GM23338 (cell line): Measurements from ENCODE around the gene NNMT. TPM values are rescaled to one million over a fixed set of nuclear protein-coding genes. Genes with fewer than 3 reads are reported as not detected.

Experiments
- ATAC-seq: fragments of 200-7000 bp; cut with Tn5 transposase; 3 replicates; pipeline ENCODE4 v1.9.1; 2020
- DNase-seq: peaks from one replicate; pipeline ENCODE4 v3.0.0-alpha.2; 2015; ENCODE audit warnings: low spot score
- H2AFZ ChIP-seq: fragments of 200-600 bp; sonication (generic); 2 replicates; pipeline ENCODE4 v1.8.0; 2016; ENCODE audit warnings: antibody characterized with exemption, mild to moderate bottlenecking, moderate library complexity
- H3F3A ChIP-seq: fragments of 200-600 bp; sonication (generic); replicated peaks from 2 replicates; pipeline ENCODE4 v1.8.0; 2017; ENCODE audit warnings: antibody characterized with exemption, mixed run types, low read depth
- H3K27ac ChIP-seq: fragments of 200-600 bp; sonication (generic); 2 replicates; pipeline ENCODE4 v1.6.1; 2016; ENCODE audit warnings: low read depth
- H3K27me3 ChIP-seq: fragments of 200-600 bp; sonication (generic); 2 replicates; pipeline ENCODE4 v1.8.0; 2016; ENCODE audit warnings: mild to moderate bottlenecking, mixed run types, moderate library complexity; ENCODE audit not compliant: insufficient read depth
- H3K36me3 ChIP-seq: fragments of 200-600 bp; sonication (generic); 2 replicates; pipeline ENCODE4 v1.8.0; 2016; ENCODE audit warnings: mild to moderate bottlenecking; ENCODE audit not compliant: insufficient read depth
- H3K4me1 ChIP-seq: fragments of 200-600 bp; sonication (generic); 2 replicates; pipeline ENCODE4 v1.8.0; 2016; ENCODE audit warnings: mild to moderate bottlenecking, moderate library complexity; ENCODE audit not compliant: insufficient read depth
- H3K4me2 ChIP-seq: fragments of 200-600 bp; sonication (generic); 2 replicates; pipeline ENCODE4 v1.7.1; 2017; ENCODE audit warnings: mixed run types
- H3K4me3 ChIP-seq: fragments of 200-600 bp; sonication (generic); 2 replicates; pipeline ENCODE4 v1.6.1; 2016; ENCODE audit warnings: mixed run types
- H3K79me2 ChIP-seq: fragments of 200-600 bp; sonication (generic); replicated peaks from 2 replicates; pipeline ENCODE4 v1.8.0; 2017; ENCODE audit warnings: mild to moderate bottlenecking; ENCODE audit not compliant: insufficient read depth
- H3K9me2 ChIP-seq: fragments of 200-600 bp; sonication (generic); 2 replicates; pipeline ENCODE4 v1.8.0; 2017; ENCODE audit not compliant: insufficient read depth
- H4K20me1 ChIP-seq: fragments of 200-600 bp; sonication (generic); replicated peaks from 2 replicates; pipeline ENCODE4 v1.8.0; 2017; ENCODE audit warnings: mild to moderate bottlenecking; ENCODE audit not compliant: insufficient read depth
- H3K27ac Mint-ChIP-seq: 2 replicates; pipeline ENCODE4 v1.8.0; 2020; ENCODE audit warnings: inconsistent platforms, mild to moderate bottlenecking, moderate library complexity, mixed read lengths
- H3K27me3 Mint-ChIP-seq: 3 replicates; pipeline ENCODE4 v1.8.0; 2022; ENCODE audit warnings: low read depth, mild to moderate bottlenecking, moderate library complexity, mixed read lengths, inconsistent platforms; ENCODE audit not compliant: insufficient read depth, poor library complexity
- H3K36me3 Mint-ChIP-seq: 3 replicates; pipeline ENCODE4 v1.8.0; 2021; ENCODE audit warnings: low read depth, mild to moderate bottlenecking, inconsistent platforms, moderate library complexity, mixed read lengths
- H3K4me1 Mint-ChIP-seq: 3 replicates; pipeline ENCODE4 v1.8.0; 2020; ENCODE audit warnings: mild to moderate bottlenecking, inconsistent platforms, mixed read lengths
- H3K4me3 Mint-ChIP-seq: 3 replicates; pipeline ENCODE4 v1.8.0; 2021; ENCODE audit warnings: moderate library complexity, mild to moderate bottlenecking, inconsistent platforms, mixed read lengths
- H3K9me3 Mint-ChIP-seq: 3 replicates; pipeline ENCODE4 v1.8.0; 2020; ENCODE audit warnings: moderate library complexity, mild to moderate bottlenecking, inconsistent platforms, mixed read lengths
- CREB1 ChIP-seq: fragments of 250-450 bp; sonication (Bioruptor Pico); IDR thresholded peaks from 2 replicates; pipeline ENCODE4 v1.5.0; 2020; ENCODE audit warnings: low read depth, mild to moderate bottlenecking, moderate library complexity
- EZH2 ChIP-seq: fragments of 200-600 bp; sonication (generic); IDR thresholded peaks from one replicate; pipeline ENCODE4 v1.8.0; 2017; ENCODE audit warnings: antibody characterized with exemption, mild to moderate bottlenecking, low read depth; ENCODE audit not compliant: unreplicated experiment
- EZH2phosphoT487 ChIP-seq: fragments of 200-600 bp; sonication (generic); IDR thresholded peaks from one replicate; pipeline ENCODE4 v1.8.1; 2018; ENCODE audit warnings: antibody characterized with exemption; ENCODE audit not compliant: unreplicated experiment
- JUNB ChIP-seq: IDR thresholded peaks from one replicate; pipeline ENCODE4 v1.6.1; 2016; ENCODE audit warnings: antibody characterized with exemption; ENCODE audit not compliant: unreplicated experiment
- NANOG ChIP-seq: IDR thresholded peaks from 2 replicates; pipeline ENCODE4 v1.6.1; 2016; ENCODE audit warnings: antibody characterized with exemption, borderline replicate concordance
- POLR2AphosphoS5 ChIP-seq: IDR thresholded peaks from 2 replicates; pipeline ENCODE4 v1.6.1; 2016; ENCODE audit warnings: antibody characterized with exemption, low read depth
- STAT1 ChIP-seq: IDR thresholded peaks from one replicate; pipeline ENCODE4 v1.6.1; 2016; ENCODE audit warnings: antibody characterized with exemption; ENCODE audit not compliant: unreplicated experiment
- ZNF114 ChIP-seq: fragments of 250-450 bp; sonication (Bioruptor Pico); IDR thresholded peaks from 2 replicates; pipeline ENCODE4 v1.5.0; 2020; ENCODE audit warnings: mild to moderate bottlenecking, moderate library complexity
- ZNF331 ChIP-seq: fragments of 250-450 bp; sonication (Bioruptor Pico); IDR thresholded peaks from 2 replicates; pipeline ENCODE4 v1.5.0; 2020; ENCODE audit warnings: low read depth, mild to moderate bottlenecking, moderate library complexity
- polyA plus RNA-seq: library from polyadenylated mRNA; unstranded; fragments of >200 nt; fragmentation: Nextera tagmentation; extraction: Ambion mirVana; gene quantifications from 2 replicates; pipeline ENCODE4 v1.2.1, GENCODE V29; 2016
- total RNA-seq: library from RNA; depleted of rRNA; stranded (reverse); fragments of >200 nt; shearing (Covaris generic); gene quantifications from 2 replicates; pipeline ENCODE4 v1.2.3, GENCODE V29; 2014
- TF ChIP-seq, protein P1 (sequence below), 2 experiments: fragments of 200-600 bp in 1 of 2; sonication (generic) in 1 of 2; conservative IDR thresholded peaks; 2 replicates each; pipeline versions ENCODE4 v1.5.1 to v1.6.1; 2016 to 2017; ENCODE audit warnings: antibody characterized with exemption in 2 of 2, low read depth in 2 of 2, mild to moderate bottlenecking in 2 of 2, moderate library complexity in 1 of 2
- TF ChIP-seq, protein P2 (sequence below): IDR thresholded peaks from one replicate; pipeline ENCODE4 v1.6.1; 2018; ENCODE audit warnings: antibody characterized with exemption; ENCODE audit not compliant: unreplicated experiment
- TF ChIP-seq, protein P3 (sequence below): fragments of 250-450 bp; sonication (Bioruptor Pico); IDR thresholded peaks from 2 replicates; pipeline ENCODE4 v1.5.0; 2020; ENCODE audit warnings: mild to moderate bottlenecking, moderate library complexity

Gene NNMT
- total and polyA plus RNA-seq, 2 experiments from 2014 or later = 0.40 TPM; not detected in 1

DNA sequence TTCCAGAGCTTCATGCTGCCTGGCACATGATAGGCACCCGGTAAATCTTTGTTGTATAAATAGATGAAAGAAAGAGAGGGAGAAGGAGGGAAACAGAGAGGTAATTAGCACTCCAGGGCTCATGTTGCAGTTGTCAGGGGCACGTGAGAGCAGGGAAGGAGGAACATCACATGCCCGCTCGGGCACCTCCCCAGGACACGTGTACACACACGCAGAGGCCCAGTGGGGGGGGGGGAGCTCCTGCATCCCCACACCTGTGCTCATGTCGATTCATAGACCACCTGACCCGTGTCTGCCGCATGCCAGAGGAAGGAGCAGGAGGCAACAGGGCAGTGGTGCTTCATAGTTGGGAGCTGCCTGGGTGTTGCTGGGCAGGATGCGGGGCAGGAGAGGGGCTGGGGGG lies 37.1 kb upstream of the NNMT start:
- DNase-seq (no peak), ATAC-seq (no peak)
- Mint-ChIP-seq H3K4me1 (peaks cover 17% of the 10 kb centered on the region), H3K27me3 (peaks cover 5% of the 10 kb centered on the region), H3K4me3 (no peak overlapping the region), H3K27ac (no peak overlapping the region), H3K36me3 (no peaks in the 10 kb centered on the region), H3K9me3 (no peaks in the 10 kb centered on the region)
- Histone ChIP-seq H2AFZ (no peak overlapping the region), H3F3A (no peaks in the 10 kb centered on the region), H3K4me3 (no peak overlapping the region), H3K4me2 (no peak overlapping the region), H3K36me3 (no peaks in the 10 kb centered on the region), H3K4me1 (peaks cover 6% of the 10 kb centered on the region), H3K27ac (no peak overlapping the region), H3K27me3 (no peaks in the 10 kb centered on the region), H3K9me2 (no peaks in the 10 kb centered on the region), H3K79me2 (no peaks in the 10 kb centered on the region), H4K20me1 (no peaks in the 10 kb centered on the region)
- TF ChIP-seq POLR2AphosphoS5 (no peak), JUNB (no peak), EZH2phosphoT487 (no peak), ZNF114 (CRISPR knock-in tag) (no peak), CREB1 (no peak), EZH2 (no peak), ZNF331 (no peak), STAT1 (no peak), NANOG (no peak)
- TF ChIP-seq, protein P1, sequence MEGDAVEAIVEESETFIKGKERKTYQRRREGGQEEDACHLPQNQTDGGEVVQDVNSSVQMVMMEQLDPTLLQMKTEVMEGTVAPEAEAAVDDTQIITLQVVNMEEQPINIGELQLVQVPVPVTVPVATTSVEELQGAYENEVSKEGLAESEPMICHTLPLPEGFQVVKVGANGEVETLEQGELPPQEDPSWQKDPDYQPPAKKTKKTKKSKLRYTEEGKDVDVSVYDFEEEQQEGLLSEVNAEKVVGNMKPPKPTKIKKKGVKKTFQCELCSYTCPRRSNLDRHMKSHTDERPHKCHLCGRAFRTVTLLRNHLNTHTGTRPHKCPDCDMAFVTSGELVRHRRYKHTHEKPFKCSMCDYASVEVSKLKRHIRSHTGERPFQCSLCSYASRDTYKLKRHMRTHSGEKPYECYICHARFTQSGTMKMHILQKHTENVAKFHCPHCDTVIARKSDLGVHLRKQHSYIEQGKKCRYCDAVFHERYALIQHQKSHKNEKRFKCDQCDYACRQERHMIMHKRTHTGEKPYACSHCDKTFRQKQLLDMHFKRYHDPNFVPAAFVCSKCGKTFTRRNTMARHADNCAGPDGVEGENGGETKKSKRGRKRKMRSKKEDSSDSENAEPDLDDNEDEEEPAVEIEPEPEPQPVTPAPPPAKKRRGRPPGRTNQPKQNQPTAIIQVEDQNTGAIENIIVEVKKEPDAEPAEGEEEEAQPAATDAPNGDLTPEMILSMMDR (conservative IDR thresholded peaks at IDR 0.05; ENCODE audit: low read depth in 2 of 2) = no peak
- TF ChIP-seq, protein P2, sequence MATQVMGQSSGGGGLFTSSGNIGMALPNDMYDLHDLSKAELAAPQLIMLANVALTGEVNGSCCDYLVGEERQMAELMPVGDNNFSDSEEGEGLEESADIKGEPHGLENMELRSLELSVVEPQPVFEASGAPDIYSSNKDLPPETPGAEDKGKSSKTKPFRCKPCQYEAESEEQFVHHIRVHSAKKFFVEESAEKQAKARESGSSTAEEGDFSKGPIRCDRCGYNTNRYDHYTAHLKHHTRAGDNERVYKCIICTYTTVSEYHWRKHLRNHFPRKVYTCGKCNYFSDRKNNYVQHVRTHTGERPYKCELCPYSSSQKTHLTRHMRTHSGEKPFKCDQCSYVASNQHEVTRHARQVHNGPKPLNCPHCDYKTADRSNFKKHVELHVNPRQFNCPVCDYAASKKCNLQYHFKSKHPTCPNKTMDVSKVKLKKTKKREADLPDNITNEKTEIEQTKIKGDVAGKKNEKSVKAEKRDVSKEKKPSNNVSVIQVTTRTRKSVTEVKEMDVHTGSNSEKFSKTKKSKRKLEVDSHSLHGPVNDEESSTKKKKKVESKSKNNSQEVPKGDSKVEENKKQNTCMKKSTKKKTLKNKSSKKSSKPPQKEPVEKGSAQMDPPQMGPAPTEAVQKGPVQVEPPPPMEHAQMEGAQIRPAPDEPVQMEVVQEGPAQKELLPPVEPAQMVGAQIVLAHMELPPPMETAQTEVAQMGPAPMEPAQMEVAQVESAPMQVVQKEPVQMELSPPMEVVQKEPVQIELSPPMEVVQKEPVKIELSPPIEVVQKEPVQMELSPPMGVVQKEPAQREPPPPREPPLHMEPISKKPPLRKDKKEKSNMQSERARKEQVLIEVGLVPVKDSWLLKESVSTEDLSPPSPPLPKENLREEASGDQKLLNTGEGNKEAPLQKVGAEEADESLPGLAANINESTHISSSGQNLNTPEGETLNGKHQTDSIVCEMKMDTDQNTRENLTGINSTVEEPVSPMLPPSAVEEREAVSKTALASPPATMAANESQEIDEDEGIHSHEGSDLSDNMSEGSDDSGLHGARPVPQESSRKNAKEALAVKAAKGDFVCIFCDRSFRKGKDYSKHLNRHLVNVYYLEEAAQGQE = no peak
- TF ChIP-seq, protein P3, sequence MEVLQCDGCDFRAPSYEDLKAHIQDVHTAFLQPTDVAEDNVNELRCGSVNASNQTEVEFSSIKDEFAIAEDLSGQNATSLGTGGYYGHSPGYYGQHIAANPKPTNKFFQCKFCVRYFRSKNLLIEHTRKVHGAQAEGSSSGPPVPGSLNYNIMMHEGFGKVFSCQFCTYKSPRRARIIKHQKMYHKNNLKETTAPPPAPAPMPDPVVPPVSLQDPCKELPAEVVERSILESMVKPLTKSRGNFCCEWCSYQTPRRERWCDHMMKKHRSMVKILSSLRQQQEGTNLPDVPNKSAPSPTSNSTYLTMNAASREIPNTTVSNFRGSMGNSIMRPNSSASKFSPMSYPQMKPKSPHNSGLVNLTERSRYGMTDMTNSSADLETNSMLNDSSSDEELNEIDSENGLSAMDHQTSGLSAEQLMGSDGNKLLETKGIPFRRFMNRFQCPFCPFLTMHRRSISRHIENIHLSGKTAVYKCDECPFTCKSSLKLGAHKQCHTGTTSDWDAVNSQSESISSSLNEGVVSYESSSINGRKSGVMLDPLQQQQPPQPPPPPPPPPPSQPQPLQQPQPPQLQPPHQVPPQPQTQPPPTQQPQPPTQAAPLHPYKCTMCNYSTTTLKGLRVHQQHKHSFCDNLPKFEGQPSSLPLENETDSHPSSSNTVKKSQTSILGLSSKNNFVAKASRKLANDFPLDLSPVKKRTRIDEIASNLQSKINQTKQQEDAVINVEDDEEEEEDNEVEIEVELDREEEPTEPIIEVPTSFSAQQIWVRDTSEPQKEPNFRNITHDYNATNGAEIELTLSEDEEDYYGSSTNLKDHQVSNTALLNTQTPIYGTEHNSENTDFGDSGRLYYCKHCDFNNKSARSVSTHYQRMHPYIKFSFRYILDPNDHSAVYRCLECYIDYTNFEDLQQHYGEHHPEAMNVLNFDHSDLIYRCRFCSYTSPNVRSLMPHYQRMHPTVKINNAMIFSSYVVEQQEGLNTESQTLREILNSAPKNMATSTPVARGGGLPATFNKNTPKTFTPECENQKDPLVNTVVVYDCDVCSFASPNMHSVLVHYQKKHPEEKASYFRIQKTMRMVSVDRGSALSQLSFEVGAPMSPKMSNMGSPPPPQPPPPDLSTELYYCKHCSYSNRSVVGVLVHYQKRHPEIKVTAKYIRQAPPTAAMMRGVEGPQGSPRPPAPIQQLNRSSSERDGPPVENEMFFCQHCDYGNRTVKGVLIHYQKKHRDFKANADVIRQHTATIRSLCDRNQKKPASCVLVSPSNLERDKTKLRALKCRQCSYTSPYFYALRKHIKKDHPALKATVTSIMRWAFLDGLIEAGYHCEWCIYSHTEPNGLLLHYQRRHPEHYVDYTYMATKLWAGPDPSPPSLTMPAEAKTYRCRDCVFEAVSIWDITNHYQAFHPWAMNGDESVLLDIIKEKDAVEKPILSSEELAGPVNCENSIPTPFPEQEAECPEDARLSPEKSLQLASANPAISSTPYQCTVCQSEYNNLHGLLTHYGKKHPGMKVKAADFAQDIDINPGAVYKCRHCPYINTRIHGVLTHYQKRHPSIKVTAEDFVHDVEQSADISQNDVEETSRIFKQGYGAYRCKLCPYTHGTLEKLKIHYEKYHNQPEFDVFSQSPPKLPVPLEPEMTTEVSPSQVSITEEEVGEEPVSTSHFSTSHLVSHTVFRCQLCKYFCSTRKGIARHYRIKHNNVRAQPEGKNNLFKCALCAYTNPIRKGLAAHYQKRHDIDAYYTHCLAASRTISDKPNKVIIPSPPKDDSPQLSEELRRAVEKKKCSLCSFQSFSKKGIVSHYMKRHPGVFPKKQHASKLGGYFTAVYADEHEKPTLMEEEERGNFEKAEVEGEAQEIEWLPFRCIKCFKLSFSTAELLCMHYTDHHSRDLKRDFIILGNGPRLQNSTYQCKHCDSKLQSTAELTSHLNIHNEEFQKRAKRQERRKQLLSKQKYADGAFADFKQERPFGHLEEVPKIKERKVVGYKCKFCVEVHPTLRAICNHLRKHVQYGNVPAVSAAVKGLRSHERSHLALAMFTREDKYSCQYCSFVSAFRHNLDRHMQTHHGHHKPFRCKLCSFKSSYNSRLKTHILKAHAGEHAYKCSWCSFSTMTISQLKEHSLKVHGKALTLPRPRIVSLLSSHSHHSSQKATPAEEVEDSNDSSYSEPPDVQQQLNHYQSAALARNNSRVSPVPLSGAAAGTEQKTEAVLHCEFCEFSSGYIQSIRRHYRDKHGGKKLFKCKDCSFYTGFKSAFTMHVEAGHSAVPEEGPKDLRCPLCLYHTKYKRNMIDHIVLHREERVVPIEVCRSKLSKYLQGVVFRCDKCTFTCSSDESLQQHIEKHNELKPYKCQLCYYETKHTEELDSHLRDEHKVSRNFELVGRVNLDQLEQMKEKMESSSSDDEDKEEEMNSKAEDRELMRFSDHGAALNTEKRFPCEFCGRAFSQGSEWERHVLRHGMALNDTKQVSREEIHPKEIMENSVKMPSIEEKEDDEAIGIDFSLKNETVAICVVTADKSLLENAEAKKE (CRISPR knock-in tag) = no peak
